Ishikawa (cell line): ENCODE data around the gene MAP2K6.

Experiments used
- CEBPB ChIP-seq: IDR thresholded peaks from 2 replicates; pipeline ENCODE4 v1.6.1; 2012
- CREB1 ChIP-seq: IDR thresholded peaks from 2 replicates; pipeline ENCODE4 v1.6.1; 2012; ENCODE audit warnings: low read depth
- EGR1 ChIP-seq: IDR thresholded peaks from 2 replicates; pipeline ENCODE4 v1.6.1; 2012
- EP300 ChIP-seq: IDR thresholded peaks from 2 replicates; pipeline ENCODE4 v1.6.1; 2012; ENCODE audit warnings: borderline replicate concordance
- FOXM1 ChIP-seq: IDR thresholded peaks from 2 replicates; pipeline ENCODE4 v1.6.1; 2012; ENCODE audit warnings: low read depth, borderline replicate concordance
- MAX ChIP-seq: IDR thresholded peaks from 2 replicates; pipeline ENCODE4 v1.6.1; 2012
- NFIC ChIP-seq: IDR thresholded peaks from 2 replicates; pipeline ENCODE4 v1.6.1; 2012
- RAD21 ChIP-seq: IDR thresholded peaks from 2 replicates; pipeline ENCODE4 v1.6.1; 2012; ENCODE audit warnings: low read depth
- REST ChIP-seq: IDR thresholded peaks from 2 replicates; pipeline ENCODE4 v1.6.1; 2012; ENCODE audit warnings: low read depth, mild to moderate bottlenecking
- TAF1 ChIP-seq: IDR thresholded peaks from 2 replicates; pipeline ENCODE4 v1.6.1; 2012; ENCODE audit warnings: low read depth, mild to moderate bottlenecking
- TCF12 ChIP-seq: IDR thresholded peaks from 2 replicates; pipeline ENCODE4 v1.6.1; 2012; ENCODE audit warnings: low read depth
- TEAD4 ChIP-seq: IDR thresholded peaks from 2 replicates; pipeline ENCODE4 v1.6.1; 2012
- USF1 ChIP-seq: IDR thresholded peaks from 2 replicates; pipeline ENCODE4 v1.6.1; 2012
- YY1 ChIP-seq: IDR thresholded peaks from 2 replicates; pipeline ENCODE4 v1.6.1; 2012; ENCODE audit warnings: low read depth
- ZBTB7A ChIP-seq: IDR thresholded peaks from 2 replicates; pipeline ENCODE4 v1.6.1; 2012; ENCODE audit warnings: low read depth

Gene MAP2K6

GRCh38 chr17:69405096-69405495 is 9.4 kb upstream of the MAP2K6 start:
- TF ChIP-seq MAX (no peak), ZBTB7A (no peak), REST (no peak), TEAD4 (no peak), EGR1 (no peak), EP300 (no peak), NFIC (no peak), TCF12 (no peak), CREB1 (no peak), USF1 (no peak), FOXM1 (no peak), RAD21 (no peak), TAF1 (no peak), YY1 (no peak), CEBPB (no peak)

- TF ChIP-seq EP300: no peak
- no peak for TF ChIP-seq ZBTB7A
- no peak for TF ChIP-seq FOXM1
- no peak for TF ChIP-seq TEAD4
- no peak for TF ChIP-seq NFIC
- no peak for TF ChIP-seq MAX
- TF ChIP-seq RAD21: no peak
- TF ChIP-seq YY1: no peak
- TF ChIP-seq EGR1: no peak
- no peak for TF ChIP-seq CEBPB
- no peak for TF ChIP-seq TCF12
- no peak for TF ChIP-seq REST
- TF ChIP-seq TAF1: no peak
- TF ChIP-seq USF1: no peak
- TF ChIP-seq CREB1: no peak
Measured at GRCh38 chr17:69406941-69407340, 7.6 kb upstream of the MAP2K6 start.

GRCh38 chr17:69407759-69408158 is 6.7 kb upstream of the MAP2K6 start:
- TF ChIP-seq ZBTB7A (no peak), EGR1 (no peak), CEBPB (no peak), FOXM1 (no peak), EP300 (no peak), TAF1 (no peak), REST (no peak), TEAD4 (no peak), RAD21 (no peak)

- TF ChIP-seq CEBPB: no peak
- no peak for TF ChIP-seq TCF12
- no peak for TF ChIP-seq EGR1
- no peak for TF ChIP-seq EP300
- TF ChIP-seq CREB1: no peak
- TF ChIP-seq TEAD4: no peak
- TF ChIP-seq USF1: no peak
- no peak for TF ChIP-seq REST
- TF ChIP-seq RAD21: no peak
- no peak for TF ChIP-seq TAF1
- TF ChIP-seq YY1: no peak
- TF ChIP-seq MAX: no peak
- no peak for TF ChIP-seq ZBTB7A
- no peak for TF ChIP-seq FOXM1
- TF ChIP-seq NFIC: no peak
Measured at GRCh38 chr17:69410671-69411070, 3.8 kb upstream of the MAP2K6 start.
